ENCODE data around the gene MPP2. TPM values are rescaled to one million over a fixed set of nuclear protein-coding genes. Genes with fewer than 3 reads are reported as not detected.

The MPP2 gene
- total RNA-seq, 3 donors from 2014 or later (not counting 1 experiment from before 2014, with no cell fraction given), result 0.75 to 2.0 (median 0.85) TPM

DNA sequence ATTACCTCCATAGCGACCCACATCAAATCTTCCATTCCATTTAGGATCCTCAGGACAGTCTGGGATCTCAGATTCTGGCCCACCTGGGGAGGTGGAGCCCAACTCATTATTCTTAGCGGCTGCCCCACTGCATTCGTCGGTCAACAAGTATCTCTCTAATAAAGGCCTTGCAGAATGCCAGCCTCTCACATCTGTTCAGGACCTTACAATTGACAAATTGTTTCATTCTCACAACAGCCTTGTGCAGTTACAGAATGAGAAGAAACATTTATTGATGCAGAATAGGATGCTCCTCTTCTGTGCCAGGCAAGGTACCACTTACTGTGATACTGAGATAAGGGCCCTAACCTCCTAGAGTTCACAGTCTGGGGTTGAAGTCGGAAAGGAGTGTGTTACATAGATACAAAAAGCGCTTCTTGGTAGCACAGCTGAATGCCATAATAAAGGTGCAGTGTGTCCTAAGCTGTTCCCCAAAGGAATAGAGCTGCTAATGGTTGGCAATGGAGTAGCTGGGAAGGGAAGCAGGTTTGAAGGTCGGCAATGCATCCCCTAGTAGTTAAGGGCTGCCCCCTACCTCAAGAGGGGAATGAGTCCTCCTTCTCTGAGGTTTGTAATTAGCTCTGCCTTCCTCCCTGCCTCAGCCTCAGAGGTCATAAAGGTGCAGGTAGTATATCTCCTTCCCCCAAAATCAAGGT is 2.3 kb upstream of the MPP2 start:
- DNase-seq (no peak), ATAC-seq (no peak)
- Mint-ChIP-seq H3K36me3 (no peaks in the 10 kb centered on the region), H3K27me3 (ENCODE audit: low read depth in 2 of 2) (peaks cover 1 to 23% of the 10 kb centered on the region in 2 donors), H3K9me3 (no peaks in the 10 kb centered on the region), H3K27ac (no peak overlapping the region), H3K4me3 (no peak overlapping the region), H3K4me1 (peaks cover 0 to 10% of the 10 kb centered on the region in 2 donors)
- Histone ChIP-seq H3K9me3 (ENCODE audit: control insufficient read depth, insufficient read depth, low read length) (no peaks in the 10 kb centered on the region), H3K4me1 (ENCODE audit: control insufficient read depth, insufficient read depth, low read length) (peaks cover 27% of the 10 kb centered on the region), H3K4me3 (ENCODE audit: low read length) (no peak overlapping the region), H3K27ac (ENCODE audit: low read length) (no peak overlapping the region), H3K27me3 (ENCODE audit: control insufficient read depth, insufficient read depth, low read length) (peaks cover 33% of the 10 kb centered on the region), H3K36me3 (ENCODE audit: control insufficient read depth, insufficient read depth, low read length) (no peaks in the 10 kb centered on the region)
- TF ChIP-seq CTCF (IDR thresholded peaks at IDR 0.05), result no peak
- 77% methylated on average over 7 of the region's 7 CpGs for WGBS (ENCODE audit: insufficient coverage)
- intact Hi-C loops (cut with micrococcal nuclease), result loop anchor here (1.0 kb wide), 1 partner anchor 132 kb away; no protein-coding TSS in a partner anchor

DNA sequence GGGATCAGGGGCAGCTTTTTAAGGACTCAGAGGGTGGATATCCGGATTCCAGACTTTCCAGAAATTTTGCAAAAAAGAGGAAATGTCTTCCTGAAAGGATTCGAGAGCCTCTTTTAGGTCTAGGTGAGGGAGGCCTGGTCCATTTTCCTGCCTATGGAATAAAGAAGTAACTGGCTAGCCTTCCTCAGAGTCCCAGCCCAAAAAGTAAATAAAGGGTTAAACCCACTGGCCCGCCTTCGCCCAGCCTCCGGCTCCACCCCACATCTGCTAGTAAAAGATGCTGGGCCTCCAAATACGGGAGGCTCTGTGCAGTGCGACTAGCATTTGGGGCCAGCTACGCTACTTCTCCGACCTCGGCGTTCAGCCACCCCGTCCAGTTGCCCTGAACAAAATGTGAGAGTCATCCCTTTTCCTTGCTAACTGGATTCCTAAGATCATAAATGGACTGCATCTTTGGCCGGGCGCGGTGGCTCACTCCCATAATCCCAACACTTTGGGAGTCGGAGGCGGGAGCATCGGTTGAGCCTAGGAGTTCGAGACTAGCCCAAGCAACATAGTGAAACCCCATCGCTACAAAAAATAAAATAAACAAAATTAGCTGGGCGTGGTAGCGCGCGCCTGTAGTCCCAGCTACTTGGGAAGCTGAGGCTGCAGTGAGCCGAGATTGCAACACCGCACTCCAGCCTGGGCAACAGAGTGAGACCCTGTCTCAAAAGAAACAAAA is 824 bp upstream of the MPP2 start:
- peaks cover 33% of the 10 kb centered on the region for H3K27me3 ChIP-seq (ENCODE audit: control insufficient read depth, insufficient read depth, low read length)
- H3K9me3 ChIP-seq (ENCODE audit: control insufficient read depth, insufficient read depth, low read length), result no peaks in the 10 kb centered on the region
- intact Hi-C loops (cut with micrococcal nuclease), result no loop called here
- H3K4me3 Mint-ChIP-seq, result no peak overlapping the region
- H3K4me1 Mint-ChIP-seq, result peaks cover 0 to 10% of the 10 kb centered on the region in 2 donors
- TF ChIP-seq CTCF (IDR thresholded peaks at IDR 0.05), result no peak
- no peaks in the 10 kb centered on the region for H3K9me3 Mint-ChIP-seq
- WGBS (ENCODE audit: insufficient coverage), result 32% methylated on average over 26 of the region's 26 CpGs
- DNase-seq (peak in 1 of 2 donors; percentile 73), ATAC-seq (peak in 2 of 3 donors; percentile 30 to 47)
- H3K4me1 ChIP-seq (ENCODE audit: control insufficient read depth, insufficient read depth, low read length), result peaks cover 27% of the 10 kb centered on the region
- no peaks in the 10 kb centered on the region for H3K36me3 ChIP-seq (ENCODE audit: control insufficient read depth, insufficient read depth, low read length)
- H3K4me3 ChIP-seq (ENCODE audit: low read length), result no peak overlapping the region
- no peak overlapping the region for H3K27ac ChIP-seq (ENCODE audit: low read length)
- peaks cover 11 to 33% of the 10 kb centered on the region in 2 donors for H3K27me3 Mint-ChIP-seq (ENCODE audit: low read depth in 2 of 2)
- H3K36me3 Mint-ChIP-seq, result no peaks in the 10 kb centered on the region
- no peak overlapping the region for H3K27ac Mint-ChIP-seq

GRCh38 chr17:43906951-43907424 is 348 bp downstream of the MPP2 start:
- peak in 1 of 2 donors; percentile 65 for DNase-seq
- peak in 2 of 3 donors; percentile 56 to 59 for ATAC-seq

More at GRCh38 chr17:43906951-43907424, 348 bp downstream of the MPP2 start:
- Mint-ChIP-seq H3K4me1 (peaks cover 0 to 10% of the 10 kb centered on the region in 2 donors), H3K4me3 (peak overlapping the region; percentile 78), H3K9me3 (no peaks in the 10 kb centered on the region), H3K36me3 (no peaks in the 10 kb centered on the region), H3K27ac (peak overlapping the region in 1 of 2 donors; percentile 86), H3K27me3 (ENCODE audit: low read depth in 2 of 2) (peaks cover 11 to 33% of the 10 kb centered on the region in 2 donors)
- TF ChIP-seq CTCF (IDR thresholded peaks at IDR 0.05), result no peak
- intact Hi-C loops (cut with micrococcal nuclease), result no loop called here
- Histone ChIP-seq H3K36me3 (ENCODE audit: control insufficient read depth, insufficient read depth, low read length) (no peaks in the 10 kb centered on the region), H3K9me3 (ENCODE audit: control insufficient read depth, insufficient read depth, low read length) (no peaks in the 10 kb centered on the region), H3K4me3 (ENCODE audit: low read length) (peak overlapping the region; percentile 41), H3K27me3 (ENCODE audit: control insufficient read depth, insufficient read depth, low read length) (peaks cover 33% of the 10 kb centered on the region), H3K27ac (ENCODE audit: low read length) (no peak overlapping the region), H3K4me1 (ENCODE audit: control insufficient read depth, insufficient read depth, low read length) (peaks cover 27% of the 10 kb centered on the region)
- 2% methylated on average over 29 of the region's 29 CpGs for WGBS (ENCODE audit: insufficient coverage)

All from natural killer cell (primary cell).